Endothelial cell of umbilical vein (primary cell): ENCODE data around the gene TLR9. TPM values are rescaled to one million over a fixed set of nuclear protein-coding genes. Genes with fewer than 3 reads are reported as not detected.

Experiments used
- BruUV-seq: library from RNA; stranded (reverse); fragments of 400-500 nt; replicated peaks from 2 replicates; lab custom pipeline; 2021; lab: Mats Ljungman, UMichigan
- CTCF ChIA-PET: fragments of 300-600, 350-600 bp; sonication (Branson Sonifier 250); formaldehyde crosslinking; loops from one replicate; lab custom pipeline; 2021; ENCODE audit warnings: antibody characterized with exemption, inconsistent platforms; lab: Charles Lee
- POLR2A ChIA-PET: fragments of 300-600, 350-600 bp; sonication (Branson Sonifier 250); formaldehyde crosslinking; loops from one replicate; lab custom pipeline; 2021; ENCODE audit warnings: antibody characterized with exemption, inconsistent platforms; lab: Charles Lee
- DNase-seq: peaks from one replicate; pipeline ENCODE4 v3.0.0-alpha.2; 2011; ENCODE audit warnings: low read depth, low spot score
- FAIRE-seq: peaks from 2 replicates; lab custom pipeline; 2011; peaks lifted over from hg19 to GRCh38; lab: Jason Lieb, UNC
- H2AFZ ChIP-seq: 2 replicates; pipeline ENCODE4 v1.6.0; 2012; ENCODE audit warnings: low read depth, low read length, control low read depth, inconsistent platforms
- H3K27ac ChIP-seq: 2 replicates; pipeline ENCODE4 v1.5.1; 2011; ENCODE audit warnings: low read depth, mild to moderate bottlenecking, control low read depth, low read length, moderate library complexity; ENCODE audit not compliant: insufficient read depth
- H3K27me3 ChIP-seq, 2 experiments: 2 replicates each; pipeline versions ENCODE4 v1.6.0 to v1.6.1; 2011; ENCODE audit warnings: low read length in 2 of 2, mixed read lengths in 1 of 2; ENCODE audit not compliant: control insufficient read depth in 2 of 2, insufficient read depth in 2 of 2
- H3K36me3 ChIP-seq, 2 experiments: 2 replicates in 1 of 2; 3 replicates in 1 of 2; pipeline ENCODE4 v1.5.1; 2011; ENCODE audit warnings: low read length in 2 of 2, mild to moderate bottlenecking in 1 of 2, moderate library complexity in 1 of 2; ENCODE audit not compliant: control insufficient read depth in 2 of 2, insufficient read depth in 2 of 2; ENCODE audit errors: extremely low read depth in 1 of 2
- H3K4me1 ChIP-seq: 3 replicates; pipeline ENCODE4 v1.5.1; 2011; ENCODE audit warnings: mild to moderate bottlenecking, low read length; ENCODE audit not compliant: control insufficient read depth, insufficient read depth; ENCODE audit errors: extremely low read depth
- H3K4me2 ChIP-seq: 2 replicates; pipeline ENCODE4 v1.6.1; 2011; ENCODE audit warnings: low read length, control low read depth, mixed read lengths; ENCODE audit not compliant: insufficient read depth
- H3K4me3 ChIP-seq, 3 experiments: fragments of 200-600 bp in 1 of 3; sonication (generic), shearing (Covaris generic) in 1 of 3; replicated peaks in 1 of 3; 2 replicates each; pipeline ENCODE4 v1.5.1; 2011 to 2016; ENCODE audit warnings: control low read depth in 3 of 3, low read length in 3 of 3, mild to moderate bottlenecking in 2 of 3, inconsistent platforms in 1 of 3, low read depth in 1 of 3, moderate library complexity in 1 of 3; ENCODE audit not compliant: insufficient read depth in 1 of 3
- H3K79me2 ChIP-seq: 2 replicates; pipeline ENCODE4 v1.6.0; 2012; ENCODE audit warnings: low read length, inconsistent platforms; ENCODE audit not compliant: control insufficient read depth, insufficient read depth
- H3K9ac ChIP-seq: replicated peaks from 2 replicates; pipeline ENCODE3; 2011; ENCODE audit warnings: low read length, control low read depth; ENCODE audit not compliant: insufficient read depth; ENCODE audit errors: extremely low read depth
- H3K9me1 ChIP-seq: replicated peaks from 3 replicates; pipeline ENCODE4 v1.6.0; 2011; ENCODE audit warnings: mild to moderate bottlenecking, low read length; ENCODE audit not compliant: control insufficient read depth, insufficient read depth; ENCODE audit errors: extremely low read depth
- H3K9me3 ChIP-seq: replicated peaks from 2 replicates; pipeline ENCODE4 v1.5.1; 2012; ENCODE audit warnings: low read length, inconsistent platforms; ENCODE audit not compliant: control insufficient read depth, insufficient read depth
- H4K20me1 ChIP-seq: replicated peaks from 2 replicates; pipeline ENCODE3; 2011; ENCODE audit warnings: mild to moderate bottlenecking, low read length; ENCODE audit not compliant: control insufficient read depth, insufficient read depth; ENCODE audit errors: extremely low read depth
- CTCF ChIP-seq, 2 donors: IDR thresholded peaks; 1 replicate in 1 of 2; 2 replicates in 1 of 2; pipeline ENCODE4 v1.5.1; 2011; ENCODE audit warnings: low read length in 2 of 2, mild to moderate bottlenecking in 2 of 2, moderate library complexity in 2 of 2, control low read depth in 1 of 2, inconsistent platforms in 1 of 2, low read depth in 1 of 2; ENCODE audit not compliant: insufficient read depth in 1 of 2; ENCODE audit errors: extremely low read depth in 1 of 2
- EZH2 ChIP-seq: IDR thresholded peaks from 2 replicates; pipeline ENCODE4 v1.6.1; 2012; ENCODE audit warnings: borderline replicate concordance, low read depth, mild to moderate bottlenecking, moderate library complexity, low read length, inconsistent platforms; ENCODE audit not compliant: severe bottlenecking
- FOS ChIP-seq: IDR thresholded peaks from 2 replicates; pipeline ENCODE4 v1.6.1; 2011; ENCODE audit warnings: mild to moderate bottlenecking, low read length, moderate library complexity, borderline replicate concordance; ENCODE audit not compliant: insufficient read depth
- GATA2 ChIP-seq: IDR thresholded peaks from 2 replicates; pipeline ENCODE4 v1.7.0; 2011; ENCODE audit warnings: low read depth, mild to moderate bottlenecking, moderate library complexity, mixed read lengths, low read length; ENCODE audit not compliant: insufficient read length, insufficient read depth
- JUN ChIP-seq: IDR thresholded peaks from 2 replicates; pipeline ENCODE4 v1.6.1; 2011; ENCODE audit warnings: borderline replicate concordance, low read depth; ENCODE audit not compliant: insufficient read length, insufficient read depth
- MYC ChIP-seq: IDR thresholded peaks from one replicate; pipeline ENCODE4 v1.6.1; 2011; ENCODE audit warnings: mild to moderate bottlenecking, low read depth, low read length
- POLR2A ChIP-seq: IDR thresholded peaks from 2 replicates; pipeline ENCODE4 v1.6.1; 2012; ENCODE audit warnings: low read depth, mild to moderate bottlenecking, control low read depth, low read length
- POLR2AphosphoS5 ChIP-seq: IDR thresholded peaks from 2 replicates; pipeline ENCODE4 v1.6.1; 2012; ENCODE audit warnings: low read depth, mild to moderate bottlenecking, control low read depth, low read length, moderate library complexity; ENCODE audit not compliant: insufficient read depth
- dilution Hi-C: fragments of 300-500 bp; cut with MboI; formaldehyde crosslinking; loops from one replicate; pipeline ENCODE4 v1.15.0; 2019; ENCODE audit warnings: low sequenced_read_pairs; ENCODE audit not compliant: extremely low pct_ligation_motif_present
- intact Hi-C: fragments of 100-400 bp; cut with micrococcal nuclease; formaldehyde crosslinking; loops from one replicate; pipeline ENCODE4 v1.10.0; 2022
- polyA plus RNA-seq, 4 experiments: library from polyadenylated mRNA; depleted of rRNA in 3 of 4; stranded (reverse) in 3 of 4; unstranded in 1 of 4; fragments of >200 nt; gene quantifications; 2 replicates each; pipeline versions ENCODE4 v1.2.1 to v1.2.3, GENCODE V29; 2011 to 2012; ENCODE audit warnings: missing spikeins in 1 of 4
- total RNA-seq: library from RNA; stranded (reverse); gene quantifications from 2 replicates; pipeline ENCODE4 v1.2.3, GENCODE V29; 2021
- TF ChIP-seq, protein P1 (sequence below): IDR thresholded peaks from 2 replicates; pipeline ENCODE4 v1.6.1; 2011; ENCODE audit not compliant: insufficient read depth, insufficient read length

The TLR9 gene
- total and polyA plus RNA-seq, 2 donors (not counting 3 experiments of a cell fraction or from before 2014, with no cell fraction given), result not detected

DNA sequence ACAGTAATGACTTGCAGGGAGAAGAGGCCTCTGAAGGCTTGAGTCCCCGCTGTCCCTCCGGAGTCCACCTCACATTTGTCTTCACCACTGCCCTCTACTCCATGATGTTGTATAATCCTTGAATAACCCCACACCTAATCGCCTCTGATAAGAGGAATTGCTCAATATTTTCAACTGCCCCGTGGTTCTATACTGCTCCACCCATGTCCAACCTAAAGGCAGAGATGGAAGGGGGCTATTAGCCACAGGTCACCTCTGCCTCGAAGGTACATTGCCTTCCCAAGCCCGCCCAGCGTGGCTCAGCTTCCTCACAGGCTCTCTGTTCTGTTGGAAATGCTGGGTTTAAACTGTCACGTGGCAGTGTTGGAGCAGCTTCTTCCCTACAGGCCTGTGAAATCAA is 12.4 kb downstream of the TLR9 start:
- POLR2A ChIA-PET, result no interaction called here
- BruUV-seq, result no TSS peak
- no peak overlapping the region for H3K4me3 ChIP-seq
- no peak overlapping the region for H2AFZ ChIP-seq
- DNase-seq, result no peak
- H3K27me3 ChIP-seq, result no peaks in the 10 kb centered on the region
- no peak overlapping the region for H3K4me2 ChIP-seq
- dilution Hi-C loops (no loop called here), intact Hi-C loops (no loop called here)
- H3K9me3 ChIP-seq, result no peaks in the 10 kb centered on the region
- H3K36me3 ChIP-seq, result peaks cover 29 to 46% of the 10 kb centered on the region in 2 experiments
- CTCF ChIA-PET, result no interaction called here
- no peak overlapping the region for H3K27ac ChIP-seq
- no peaks in the 10 kb centered on the region for H4K20me1 ChIP-seq
- no peak for FAIRE-seq
- no peak for TF ChIP-seq POLR2A
- no peak for TF ChIP-seq POLR2AphosphoS5
- H3K9ac ChIP-seq, result no peak overlapping the region
- no peaks in the 10 kb centered on the region for H3K79me2 ChIP-seq
- no peaks in the 10 kb centered on the region for H3K9me1 ChIP-seq
- peaks cover 15% of the 10 kb centered on the region for H3K4me1 ChIP-seq

DNA sequence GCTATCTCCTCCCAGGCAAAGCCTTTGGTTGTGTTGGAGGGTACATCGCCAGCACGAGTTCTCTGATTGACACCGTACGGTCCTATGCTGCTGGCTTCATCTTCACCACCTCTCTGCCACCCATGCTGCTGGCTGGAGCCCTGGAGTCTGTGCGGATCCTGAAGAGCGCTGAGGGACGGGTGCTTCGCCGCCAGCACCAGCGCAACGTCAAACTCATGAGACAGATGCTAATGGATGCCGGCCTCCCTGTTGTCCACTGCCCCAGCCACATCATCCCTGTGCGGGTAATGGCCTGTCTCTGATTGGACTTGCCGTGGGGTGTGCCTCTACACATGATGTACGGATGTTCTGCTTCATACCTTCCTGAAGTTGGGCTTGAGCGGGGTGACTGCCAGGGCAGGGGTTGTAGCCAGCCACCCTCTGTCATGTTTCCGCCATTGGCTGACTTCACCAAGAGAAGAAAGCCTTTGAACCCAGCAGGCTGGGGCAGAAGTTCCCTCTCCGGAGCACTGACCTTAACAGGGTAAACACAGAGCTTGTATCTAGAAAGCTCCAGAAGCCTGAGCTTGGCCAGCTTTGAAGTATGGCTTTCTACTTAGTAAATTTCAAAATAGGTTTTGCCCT is 14.1 kb downstream of the TLR9 start:
- H3K4me1 ChIP-seq, result peaks cover 2% of the 10 kb centered on the region
- no peaks in the 10 kb centered on the region for H3K79me2 ChIP-seq
- no TSS peak for BruUV-seq
- POLR2A ChIA-PET, result no interaction called here
- no peak overlapping the region for H3K4me2 ChIP-seq
- H3K9me1 ChIP-seq, result no peaks in the 10 kb centered on the region
- H4K20me1 ChIP-seq, result no peaks in the 10 kb centered on the region
- H3K9me3 ChIP-seq, result no peaks in the 10 kb centered on the region
- no peak overlapping the region for H3K27ac ChIP-seq
- peaks cover 32 to 51% of the 10 kb centered on the region in 2 experiments for H3K36me3 ChIP-seq
- CTCF ChIA-PET, result interaction anchor here (1.2 kb wide), 1 partner anchor 9 kb away, joined by 3 read pairs; no protein-coding TSS in a partner anchor
- TF ChIP-seq POLR2A (no peak), JUN (no peak), CTCF (IDR thresholded peaks at IDR 0.05; ENCODE audit: extremely low read depth in 1 of 2, insufficient read depth in 1 of 2, low read depth in 1 of 2, low read length in 2 of 2) (no peak), GATA2 (no peak), EZH2 (no peak), FOS (no peak), POLR2AphosphoS5 (no peak), MYC (no peak)
- TF ChIP-seq, protein P1, sequence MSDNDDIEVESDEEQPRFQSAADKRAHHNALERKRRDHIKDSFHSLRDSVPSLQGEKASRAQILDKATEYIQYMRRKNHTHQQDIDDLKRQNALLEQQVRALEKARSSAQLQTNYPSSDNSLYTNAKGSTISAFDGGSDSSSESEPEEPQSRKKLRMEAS, result no peak
- H3K27me3 ChIP-seq, result no peaks in the 10 kb centered on the region
- H3K4me3 ChIP-seq, result no peak overlapping the region
- H2AFZ ChIP-seq, result no peak overlapping the region
- intact Hi-C loops, result no loop called here
- DNase-seq (no peak), FAIRE-seq (no peak)
- dilution Hi-C loops, result no loop called here
- H3K9ac ChIP-seq, result no peak overlapping the region
